K562 (cell line): ENCODE data around the gene TCF4. TPM values are rescaled to one million over a fixed set of nuclear protein-coding genes. Genes with fewer than 3 reads are reported as not detected.

Source experiments
- CAMTA2 ChIP-seq: fragments of 250-450 bp; sonication (Bioruptor Pico); conservative IDR thresholded peaks from 2 replicates; pipeline ENCODE4 v1.5.1; 2022
- ELF4 ChIP-seq: fragments of 450-650 bp; formaldehyde crosslinking; IDR thresholded peaks from 2 replicates; pipeline ENCODE4 v1.4.0; 2022; ENCODE audit warnings: missing genetic modification characterization
- FOSL1 ChIP-seq: fragments of 200-800 bp; sonication (Bioruptor generic); conservative IDR thresholded peaks from 2 replicates; pipeline ENCODE4 v1.6.1; 2016; ENCODE audit warnings: missing genetic modification characterization, missing compliant biosample characterization
- L3MBTL2 ChIP-seq: fragments of 450-650 bp; IDR thresholded peaks from 2 replicates; pipeline ENCODE4 v1.6.1; 2016; ENCODE audit warnings: mild to moderate bottlenecking, moderate library complexity
- NBN ChIP-seq: fragments of 450-650 bp; IDR thresholded peaks from 2 replicates; pipeline ENCODE4 v1.6.1; 2016; ENCODE audit warnings: low read depth, mild to moderate bottlenecking
- NFYB ChIP-seq: IDR thresholded peaks from 2 replicates; pipeline ENCODE4 v1.6.1; 2011; ENCODE audit warnings: mild to moderate bottlenecking, moderate library complexity; ENCODE audit not compliant: insufficient read length; ENCODE audit errors: extremely low read depth
- TBL1XR1 ChIP-seq, 2 experiments: IDR thresholded peaks; 2 replicates each; pipeline ENCODE4 v1.6.1; 2012; ENCODE audit warnings: improper control_type of control experiment in 2 of 2, low read length in 2 of 2, mild to moderate bottlenecking in 1 of 2
- TCF7L2 ChIP-seq: fragments of 150-350 bp; IDR thresholded peaks from 2 replicates; pipeline ENCODE4 v1.6.1; 2016; ENCODE audit warnings: low read depth, mild to moderate bottlenecking, low read length, moderate library complexity
- ZNF717 ChIP-seq: fragments of 250-450 bp; sonication (Bioruptor Pico); IDR thresholded peaks from 2 replicates; pipeline ENCODE4 v1.5.0; 2021
- polyA plus RNA-seq, 8 experiments: library from polyadenylated mRNA; depleted of rRNA in 4 of 8; stranded (reverse) in 5 of 8; unstranded in 3 of 8; fragments of >200 nt; fragmentation: Nextera tagmentation in 2 of 8; fragmentation: Illumina TruSeq in 1 of 8; extraction: Ambion mirVana in 2 of 8; extraction: Trizol in 1 of 8; gene quantifications; 2 replicates each; pipeline versions ENCODE4 v1.2.1 to v1.2.3, GENCODE V29; 2011 to 2014; ENCODE audit warnings: inconsistent platforms in 1 of 8, missing spikeins in 1 of 8
- total RNA-seq, 7 experiments: library from RNA; depleted of rRNA in 6 of 7; stranded (reverse); fragments of >200 nt in 6 of 7; fragmentation: Illumina TruSeq in 2 of 7; extraction: Trizol in 2 of 7; gene quantifications; 2 replicates each; pipeline versions ENCODE4 v1.2.1 to v1.2.3, GENCODE V29; 2011 to 2021; ENCODE audit warnings: low replicate concordance in 1 of 7
- TF ChIP-seq, protein P1 (sequence below): fragments of 450-650 bp; IDR thresholded peaks from 2 replicates; pipeline ENCODE4 v1.6.1; 2018; ENCODE audit not compliant: partially characterized antibody
- TF ChIP-seq, protein P2 (sequence below): sonication (generic); formaldehyde crosslinking; IDR thresholded peaks from 2 replicates; pipeline ENCODE4 v1.8.1; 2022; ENCODE audit warnings: missing genetic modification reagents

TCF4 gene
- total and polyA plus RNA-seq, 9 of the 15 experiments (the other 6 are each of a cell fraction or from before 2014, with no cell fraction given) = 4.8 to 24.7 (median 15.2) TPM

DNA sequence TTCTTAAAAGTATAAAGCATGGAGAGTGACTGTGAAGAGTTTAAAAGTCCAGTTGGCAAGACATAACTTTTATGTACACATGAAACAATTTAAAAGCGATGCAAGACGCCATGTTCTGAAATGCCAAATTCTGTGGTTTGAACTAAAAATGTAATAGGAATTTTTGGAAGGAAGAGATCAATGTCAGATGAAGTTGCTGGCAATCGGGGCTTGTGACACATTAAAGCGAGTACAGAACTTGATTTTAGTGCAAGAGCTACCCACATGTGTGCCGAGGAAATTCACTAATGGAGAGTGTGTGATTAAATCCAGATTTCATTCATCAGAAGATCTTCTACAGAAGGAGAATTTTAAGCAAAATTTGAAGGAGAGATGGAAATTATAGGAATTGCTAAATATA lies 408.6 kb downstream of the TCF4 start (continued):
- TF ChIP-seq, protein P1, sequence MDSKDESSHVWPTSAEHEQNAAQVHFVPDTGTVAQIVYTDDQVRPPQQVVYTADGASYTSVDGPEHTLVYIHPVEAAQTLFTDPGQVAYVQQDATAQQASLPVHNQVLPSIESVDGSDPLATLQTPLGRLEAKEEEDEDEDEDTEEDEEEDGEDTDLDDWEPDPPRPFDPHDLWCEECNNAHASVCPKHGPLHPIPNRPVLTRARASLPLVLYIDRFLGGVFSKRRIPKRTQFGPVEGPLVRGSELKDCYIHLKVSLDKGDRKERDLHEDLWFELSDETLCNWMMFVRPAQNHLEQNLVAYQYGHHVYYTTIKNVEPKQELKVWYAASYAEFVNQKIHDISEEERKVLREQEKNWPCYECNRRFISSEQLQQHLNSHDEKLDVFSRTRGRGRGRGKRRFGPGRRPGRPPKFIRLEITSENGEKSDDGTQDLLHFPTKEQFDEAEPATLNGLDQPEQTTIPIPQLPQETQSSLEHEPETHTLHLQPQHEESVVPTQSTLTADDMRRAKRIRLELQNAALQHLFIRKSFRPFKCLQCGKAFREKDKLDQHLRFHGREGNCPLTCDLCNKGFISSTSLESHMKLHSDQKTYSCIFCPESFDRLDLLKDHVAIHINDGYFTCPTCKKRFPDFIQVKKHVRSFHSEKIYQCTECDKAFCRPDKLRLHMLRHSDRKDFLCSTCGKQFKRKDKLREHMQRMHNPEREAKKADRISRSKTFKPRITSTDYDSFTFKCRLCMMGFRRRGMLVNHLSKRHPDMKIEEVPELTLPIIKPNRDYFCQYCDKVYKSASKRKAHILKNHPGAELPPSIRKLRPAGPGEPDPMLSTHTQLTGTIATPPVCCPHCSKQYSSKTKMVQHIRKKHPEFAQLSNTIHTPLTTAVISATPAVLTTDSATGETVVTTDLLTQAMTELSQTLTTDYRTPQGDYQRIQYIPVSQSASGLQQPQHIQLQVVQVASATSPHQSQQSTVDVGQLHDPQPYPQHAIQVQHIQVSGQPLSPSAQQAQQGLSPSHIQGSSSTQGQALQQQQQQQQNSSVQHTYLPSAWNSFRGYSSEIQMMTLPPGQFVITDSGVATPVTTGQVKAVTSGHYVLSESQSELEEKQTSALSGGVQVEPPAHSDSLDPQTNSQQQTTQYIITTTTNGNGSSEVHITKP = no peak
- TF ChIP-seq NBN = no peak
- no peak for TF ChIP-seq FOSL1
- no peak for TF ChIP-seq CAMTA2 (CRISPR knock-in tag)
- no peak for TF ChIP-seq ELF4 (CRISPR knock-in tag)
- no peak for TF ChIP-seq TCF7L2
- TF ChIP-seq NFYB = no peak
- no peak for TF ChIP-seq TBL1XR1 (IDR thresholded peaks at IDR 0.05; ENCODE audit: low read length in 2 of 2)
- TF ChIP-seq L3MBTL2 = no peak
- no peak for TF ChIP-seq ZNF717
- TF ChIP-seq, protein P2, sequence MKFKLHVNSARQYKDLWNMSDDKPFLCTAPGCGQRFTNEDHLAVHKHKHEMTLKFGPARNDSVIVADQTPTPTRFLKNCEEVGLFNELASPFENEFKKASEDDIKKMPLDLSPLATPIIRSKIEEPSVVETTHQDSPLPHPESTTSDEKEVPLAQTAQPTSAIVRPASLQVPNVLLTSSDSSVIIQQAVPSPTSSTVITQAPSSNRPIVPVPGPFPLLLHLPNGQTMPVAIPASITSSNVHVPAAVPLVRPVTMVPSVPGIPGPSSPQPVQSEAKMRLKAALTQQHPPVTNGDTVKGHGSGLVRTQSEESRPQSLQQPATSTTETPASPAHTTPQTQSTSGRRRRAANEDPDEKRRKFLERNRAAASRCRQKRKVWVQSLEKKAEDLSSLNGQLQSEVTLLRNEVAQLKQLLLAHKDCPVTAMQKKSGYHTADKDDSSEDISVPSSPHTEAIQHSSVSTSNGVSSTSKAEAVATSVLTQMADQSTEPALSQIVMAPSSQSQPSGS = no peak
